HG03565 (cell line): ENCODE results near the gene ARHGAP19.

ENCODE experiments used
- ATAC-seq: cut with Tn5 transposase; IDR thresholded peaks from one replicate; pipeline ENCODE4 v1.9.1; 2021; ENCODE audit warnings: mild to moderate bottlenecking, moderate library complexity; ENCODE audit not compliant: unreplicated experiment

The ARHGAP19 gene

GRCh38 chr10:97230146-97230545 lies 62.3 kb downstream of the ARHGAP19 start:
- no peak for ATAC-seq

- ATAC-seq: no peak
Measured at GRCh38 chr10:97229322-97230015, 63.0 kb downstream of the ARHGAP19 start.

- no peak for ATAC-seq
Measured at GRCh38 chr10:97228775-97229157, 63.7 kb downstream of the ARHGAP19 start.

- no peak for ATAC-seq
Measured at GRCh38 chr10:97228130-97228774, 64.2 kb downstream of the ARHGAP19 start.

DNA sequence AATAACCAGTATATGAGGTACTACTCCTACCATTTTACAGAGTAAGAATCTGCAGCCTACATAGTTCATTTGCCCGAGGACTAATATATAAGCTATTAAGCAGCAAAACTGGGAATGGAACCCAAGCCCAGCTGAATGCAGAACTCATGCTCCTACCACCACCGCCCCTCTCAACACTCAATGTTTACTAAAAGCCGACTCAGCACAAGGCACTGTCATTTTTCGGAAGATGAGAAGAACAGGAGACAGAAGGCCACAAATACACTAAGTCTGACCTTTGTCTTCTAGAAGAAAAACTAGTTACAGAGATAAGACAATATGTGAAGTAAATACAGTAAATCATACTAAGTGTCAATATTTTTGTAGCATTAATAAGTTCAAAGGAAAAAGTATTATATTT lies 66.0 kb downstream of the ARHGAP19 start:
- ATAC-seq: no peak

GRCh38 chr10:97224483-97225435 lies 67.7 kb downstream of the ARHGAP19 start:
- no peak for ATAC-seq

DNA sequence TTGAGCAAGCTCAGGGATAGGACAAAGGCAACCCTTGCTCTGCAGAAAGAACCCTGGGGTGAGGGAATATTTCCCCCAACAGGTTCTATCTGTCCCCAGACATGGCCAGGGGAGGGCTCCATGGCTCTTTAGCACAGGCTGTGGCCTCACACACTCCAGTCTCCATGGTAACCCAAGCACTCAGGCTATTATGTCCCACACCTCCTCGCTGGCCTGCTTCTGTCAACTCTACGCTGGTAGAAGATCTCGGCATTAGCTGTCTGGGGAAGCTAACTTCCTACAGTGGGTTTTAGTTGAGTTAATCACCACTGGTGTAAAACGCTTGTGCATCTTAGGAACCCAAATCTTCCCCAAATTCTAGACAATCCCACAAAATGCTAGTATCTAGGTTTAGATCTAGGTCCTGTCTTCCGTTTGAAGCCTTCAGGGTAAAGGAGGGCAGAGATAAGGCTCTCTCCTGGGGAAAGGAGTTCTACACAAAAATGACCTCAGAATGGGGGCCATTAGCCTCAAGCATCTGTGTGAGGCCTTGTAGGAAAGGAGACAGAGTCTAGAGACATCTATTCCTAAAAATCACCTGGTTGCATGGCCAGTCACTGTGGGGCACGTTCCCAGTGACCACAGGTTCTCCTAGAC lies 70.0 kb downstream of the ARHGAP19 start:
- ATAC-seq: no peak

GRCh38 chr10:97220355-97220754 lies 72.1 kb downstream of the ARHGAP19 start:
- ATAC-seq: no peak

- ATAC-seq: no peak
Measured at GRCh38 chr10:97217299-97217698, 75.1 kb downstream of the ARHGAP19 start.

GRCh38 chr10:97215619-97216260 lies 76.7 kb downstream of the ARHGAP19 start:
- ATAC-seq: no peak

GRCh38 chr10:97213431-97213830 lies 79.0 kb downstream of the ARHGAP19 start:
- no peak for ATAC-seq

GRCh38 chr10:97211229-97211628 lies 81.2 kb downstream of the ARHGAP19 start:
- ATAC-seq: no peak

DNA sequence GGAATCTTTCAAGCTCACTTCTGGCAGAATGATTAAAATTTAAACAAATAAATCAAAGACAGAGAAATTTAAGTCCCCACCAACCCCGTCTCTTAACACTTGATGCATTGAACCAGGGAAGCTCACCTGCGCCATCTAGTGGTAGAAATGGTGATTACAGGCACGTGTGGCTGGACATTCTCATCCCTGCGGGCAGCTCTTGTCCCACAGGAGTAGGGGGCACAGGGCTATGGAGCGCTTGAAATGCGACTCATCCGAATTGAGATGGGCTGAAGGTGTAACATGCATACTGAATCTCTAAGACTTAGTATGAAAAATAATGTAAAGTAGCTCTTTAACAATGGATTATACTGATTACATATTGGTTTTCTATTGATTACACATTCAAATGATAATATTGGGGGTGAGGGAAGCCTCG lies 81.9 kb downstream of the ARHGAP19 start:
- no peak for ATAC-seq

DNA sequence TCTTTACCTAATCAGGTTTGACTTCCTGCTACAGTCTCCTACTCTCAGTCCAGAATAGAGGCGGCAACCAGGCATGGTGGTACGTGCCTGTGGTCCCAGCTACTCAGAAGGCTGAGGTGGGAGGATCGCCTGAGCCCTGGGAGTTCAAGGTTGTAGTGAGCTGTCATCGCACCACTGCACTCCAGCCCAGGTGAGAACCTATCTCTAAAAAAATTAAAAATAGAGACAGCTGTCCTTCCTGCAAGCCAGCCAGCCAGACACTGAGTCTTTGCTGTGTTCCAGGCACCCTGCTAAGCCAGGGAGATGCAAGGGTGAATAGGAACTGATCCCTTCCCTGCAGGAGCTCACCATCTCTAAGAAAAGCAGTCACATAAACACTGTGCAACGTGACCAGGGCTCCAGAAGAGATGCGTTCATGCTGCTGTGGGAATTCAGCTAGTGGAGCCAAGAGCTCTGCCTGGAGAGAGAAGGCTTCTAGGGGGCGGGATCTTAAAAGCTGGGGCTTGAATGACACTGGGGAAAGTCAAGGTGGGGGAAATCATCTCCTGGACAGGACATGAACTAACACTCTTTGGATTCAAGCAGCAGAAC lies 84.6 kb downstream of the ARHGAP19 start:
- ATAC-seq: no peak

DNA sequence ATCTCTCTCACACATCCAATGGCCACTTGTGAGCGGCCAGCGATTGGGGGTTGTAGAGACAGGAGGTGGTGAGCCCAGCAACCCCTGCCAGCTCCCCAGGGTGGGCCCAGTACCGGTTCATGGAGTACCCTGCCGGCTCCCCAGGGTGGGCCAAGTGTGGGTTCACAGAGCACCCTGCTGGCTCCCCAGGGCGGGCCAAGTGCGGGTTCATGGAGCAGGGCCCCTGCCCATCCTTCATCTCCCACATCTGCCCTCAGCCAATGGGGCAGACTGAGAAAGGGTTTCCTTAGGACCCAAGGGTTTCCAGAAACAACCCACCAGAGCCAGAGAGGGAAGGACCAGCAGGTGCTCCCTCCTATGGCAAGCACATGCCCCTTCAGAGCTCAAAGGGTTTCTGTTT lies 85.3 kb downstream of the ARHGAP19 start:
- no peak for ATAC-seq

DNA sequence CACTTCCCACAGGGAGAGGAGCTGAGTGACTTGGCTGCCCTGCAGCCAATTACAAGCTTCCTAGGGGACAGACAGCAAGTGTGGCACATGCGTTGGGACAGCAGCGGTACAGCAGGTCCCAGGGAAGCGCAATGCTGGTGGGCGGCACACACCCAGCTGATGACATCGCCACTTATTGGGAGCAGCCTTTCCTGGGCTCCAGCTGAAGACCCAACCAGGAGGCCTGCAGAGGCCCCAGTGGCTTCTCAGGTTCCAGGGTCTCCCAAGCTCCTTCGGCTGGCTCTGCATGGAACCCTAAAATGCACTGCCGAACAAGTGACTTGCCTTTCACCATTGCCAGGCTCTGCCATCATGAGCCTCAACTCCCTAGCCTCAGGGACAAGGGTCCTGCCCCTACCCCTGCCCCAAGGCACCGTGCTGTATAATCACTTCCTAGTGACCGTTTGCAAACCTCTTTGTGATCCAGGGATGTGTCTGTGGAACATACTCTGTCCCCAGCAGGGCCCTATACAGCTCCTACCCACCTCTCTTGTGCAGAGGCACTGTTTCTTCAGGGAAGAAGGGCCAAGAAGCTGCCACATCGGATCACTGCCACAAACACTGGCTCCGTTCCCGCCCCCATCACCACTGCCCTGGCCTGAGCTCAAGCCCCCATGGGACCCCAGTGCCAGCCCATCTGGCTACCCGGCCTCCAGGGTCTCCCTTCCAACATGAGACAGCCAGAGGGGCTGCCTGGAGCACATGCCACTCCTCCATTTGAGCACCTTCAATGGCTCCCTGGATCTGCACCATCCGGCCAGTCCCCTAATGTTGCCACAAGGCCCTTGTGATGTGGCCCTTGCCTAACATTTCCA lies 87.4 kb downstream of the ARHGAP19 start:
- ATAC-seq: no peak

GRCh38 chr10:97203220-97203619 lies 89.2 kb downstream of the ARHGAP19 start:
- ATAC-seq: no peak

DNA sequence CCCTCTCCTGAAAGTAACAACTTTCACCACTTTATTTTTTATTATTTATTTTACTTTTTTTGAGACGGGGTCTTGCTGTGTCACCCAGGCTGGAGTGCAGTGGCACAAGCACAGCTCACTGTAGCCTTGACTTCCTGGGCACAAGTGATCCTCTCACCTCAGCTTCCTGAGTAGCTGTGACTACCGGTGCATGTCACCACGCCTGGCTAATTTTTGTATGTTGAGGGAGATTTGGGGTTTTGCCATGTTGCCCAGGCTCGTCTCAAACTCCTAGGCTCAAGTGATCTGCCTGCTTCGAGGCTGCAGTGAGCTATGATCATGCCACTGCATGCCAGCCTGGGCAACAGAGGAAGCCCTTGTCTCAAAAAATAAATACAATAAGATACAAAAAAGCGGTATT lies 91.8 kb downstream of the ARHGAP19 start:
- no peak for ATAC-seq

GRCh38 chr10:97199152-97199551 lies 93.3 kb downstream of the ARHGAP19 start:
- no peak for ATAC-seq
